Measurements from ENCODE around the gene OR10AG1. TPM values are rescaled to one million over a fixed set of nuclear protein-coding genes. Genes with fewer than 3 reads are reported as not detected.

OR10AG1 gene
- total RNA-seq = not detected

GRCh38 chr11:55969845-55970244 is at the start of gene OR10AG1:
TSS of gene OR10AG1 (minus strand) at chr11:55969945. CDS start at chr11:55969907, 38 bp downstream.
- H3K36me3 Mint-ChIP-seq (ENCODE audit: insufficient read depth in 2 of 2) = no peaks in the 10 kb centered on the region
- H3K27ac Mint-ChIP-seq = no peak within 1 kb of the TSS
- ATAC-seq (replicated peaks in 1 of 2) = no peak
- peaks cover 11% of the 10 kb centered on the region in 2 donors for H3K9me3 Mint-ChIP-seq
- H3K4me1 Mint-ChIP-seq (ENCODE audit: low read depth) = no peaks in the 10 kb centered on the region
- H3K27me3 Mint-ChIP-seq (ENCODE audit: low read depth) = no peaks in the 10 kb centered on the region
- H3K4me3 Mint-ChIP-seq = no peak within 1 kb of the TSS
- no peak for DNase-seq

- Mint-ChIP-seq H3K4me1 (ENCODE audit: low read depth) (no peaks in the 10 kb centered on the region), H3K27ac (no peak overlapping the region), H3K36me3 (ENCODE audit: insufficient read depth in 2 of 2) (peaks cover 0 to 3% of the 10 kb centered on the region in 2 donors), H3K4me3 (no peak overlapping the region), H3K27me3 (ENCODE audit: low read depth) (no peaks in the 10 kb centered on the region), H3K9me3 (peaks cover 2 to 10% of the 10 kb centered on the region in 2 donors)
- ATAC-seq (replicated peaks in 1 of 2) (no peak), DNase-seq (no peak)
These were observed 44.1 kb upstream of the OR10AG1 start for GRCh38 chr11:56013805-56014204.

DNA sequence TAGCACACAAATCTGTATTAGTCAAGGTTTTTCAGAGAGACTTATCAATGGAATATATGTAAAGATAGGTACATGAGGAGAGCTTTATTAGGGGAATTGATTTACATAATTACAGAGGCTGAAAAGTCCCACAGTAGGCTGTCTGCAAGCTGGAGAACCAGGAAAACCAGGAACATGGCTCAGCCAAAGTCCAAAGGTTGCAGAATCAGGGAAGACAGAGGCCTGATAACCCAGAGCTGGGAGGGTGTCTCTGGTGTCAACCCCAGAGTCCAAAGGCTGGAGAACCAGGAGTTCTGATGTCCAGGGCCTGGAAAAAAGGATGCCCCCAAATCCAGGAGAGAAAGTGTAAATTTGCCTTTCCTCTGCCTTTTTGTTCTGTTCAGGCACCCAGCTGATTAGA is 41.0 kb upstream of the OR10AG1 start:
- H3K9me3 Mint-ChIP-seq = peaks cover 0 to 6% of the 10 kb centered on the region in 2 donors
- H3K27me3 Mint-ChIP-seq (ENCODE audit: low read depth) = no peaks in the 10 kb centered on the region
- no peak overlapping the region for H3K27ac Mint-ChIP-seq
- H3K4me3 Mint-ChIP-seq = no peak overlapping the region
- H3K36me3 Mint-ChIP-seq (ENCODE audit: insufficient read depth in 2 of 2) = no peaks in the 10 kb centered on the region
- DNase-seq (no peak), ATAC-seq (replicated peaks in 1 of 2) (no peak)
- H3K4me1 Mint-ChIP-seq (ENCODE audit: low read depth) = no peaks in the 10 kb centered on the region

- Mint-ChIP-seq H3K9me3 (peaks cover 5 to 6% of the 10 kb centered on the region in 2 donors), H3K4me1 (ENCODE audit: low read depth) (no peaks in the 10 kb centered on the region), H3K4me3 (no peak within 1 kb of the TSS), H3K27ac (no peak within 1 kb of the TSS), H3K36me3 (ENCODE audit: insufficient read depth in 2 of 2) (no peaks in the 10 kb centered on the region), H3K27me3 (ENCODE audit: low read depth) (no peaks in the 10 kb centered on the region)
- DNase-seq (no peak), ATAC-seq (replicated peaks in 1 of 2) (no peak)
These were observed 24.8 kb upstream of the OR10AG1 start, which contains the start of gene OR5F1 for GRCh38 chr11:55994525-55994924. TSS of gene OR5F1 (minus strand) at chr11:55994625. CDS start at chr11:55994625, 0 bp downstream.

DNA sequence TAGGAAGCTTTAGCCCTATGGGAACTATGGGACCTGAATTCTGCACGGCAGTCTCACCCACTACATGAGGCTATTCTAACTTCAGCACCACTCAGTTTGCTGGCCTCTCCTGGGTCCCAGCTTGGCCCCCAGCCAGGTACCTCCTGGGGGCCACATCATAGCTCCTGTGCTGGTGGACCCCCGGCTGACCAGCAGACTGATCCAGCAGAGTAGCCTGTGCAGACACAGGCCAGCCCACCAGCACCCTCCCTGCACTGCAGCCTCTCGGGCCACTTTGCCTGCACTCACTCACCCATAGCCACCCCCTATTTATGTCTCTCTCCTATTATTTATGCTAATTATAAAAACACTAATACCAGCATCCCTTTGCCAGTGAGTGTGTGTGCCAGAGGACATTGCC is 1.2 kb upstream of the OR10AG1 start:
- no peaks in the 10 kb centered on the region for H3K36me3 Mint-ChIP-seq (ENCODE audit: insufficient read depth in 2 of 2)
- H3K27me3 Mint-ChIP-seq (ENCODE audit: low read depth) = no peaks in the 10 kb centered on the region
- DNase-seq = no peak
- H3K27ac Mint-ChIP-seq = no peak overlapping the region
- ATAC-seq (replicated peaks in 1 of 2) = no peak
- H3K9me3 Mint-ChIP-seq = peaks cover 10 to 11% of the 10 kb centered on the region in 2 donors
- no peaks in the 10 kb centered on the region for H3K4me1 Mint-ChIP-seq (ENCODE audit: low read depth)
- H3K4me3 Mint-ChIP-seq = no peak overlapping the region

DNA sequence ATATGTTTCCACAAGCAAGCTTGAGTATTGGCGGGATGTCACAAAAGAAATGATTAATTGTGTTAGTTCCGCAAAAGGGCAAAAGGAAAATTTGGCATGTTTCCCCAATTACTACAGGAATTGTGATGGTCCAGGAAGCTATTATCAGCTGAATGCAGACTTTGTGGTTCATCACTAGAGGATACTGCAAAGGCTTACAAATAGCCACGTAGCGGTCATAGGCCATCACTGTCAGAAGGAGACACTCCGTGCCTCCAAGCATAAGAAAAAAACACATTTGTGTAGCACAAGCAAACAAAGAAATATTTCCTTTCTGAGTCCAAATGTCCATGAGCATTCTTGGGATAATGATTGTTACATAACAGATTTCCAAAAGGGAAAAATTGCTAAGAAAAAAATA is 1.8 kb downstream of the OR10AG1 start:
- DNase-seq = no peak
- peaks cover 9 to 10% of the 10 kb centered on the region in 2 donors for H3K9me3 Mint-ChIP-seq
- H3K4me3 Mint-ChIP-seq = no peak overlapping the region
- no peaks in the 10 kb centered on the region for H3K4me1 Mint-ChIP-seq (ENCODE audit: low read depth)
- H3K27me3 Mint-ChIP-seq (ENCODE audit: low read depth) = no peaks in the 10 kb centered on the region
- no peak overlapping the region for H3K27ac Mint-ChIP-seq
- no peak for ATAC-seq (replicated peaks in 1 of 2)
- no peaks in the 10 kb centered on the region for H3K36me3 Mint-ChIP-seq (ENCODE audit: insufficient read depth in 2 of 2)

GRCh38 chr11:55966391-55966790 is 3.4 kb downstream of the OR10AG1 start:
- Mint-ChIP-seq H3K4me3 (no peak overlapping the region), H3K9me3 (peaks cover 4 to 8% of the 10 kb centered on the region in 2 donors), H3K27ac (no peak overlapping the region), H3K36me3 (ENCODE audit: insufficient read depth in 2 of 2) (no peaks in the 10 kb centered on the region), H3K4me1 (ENCODE audit: low read depth) (no peaks in the 10 kb centered on the region), H3K27me3 (ENCODE audit: low read depth) (no peaks in the 10 kb centered on the region)
- DNase-seq (no peak), ATAC-seq (replicated peaks in 1 of 2) (no peak)

DNA sequence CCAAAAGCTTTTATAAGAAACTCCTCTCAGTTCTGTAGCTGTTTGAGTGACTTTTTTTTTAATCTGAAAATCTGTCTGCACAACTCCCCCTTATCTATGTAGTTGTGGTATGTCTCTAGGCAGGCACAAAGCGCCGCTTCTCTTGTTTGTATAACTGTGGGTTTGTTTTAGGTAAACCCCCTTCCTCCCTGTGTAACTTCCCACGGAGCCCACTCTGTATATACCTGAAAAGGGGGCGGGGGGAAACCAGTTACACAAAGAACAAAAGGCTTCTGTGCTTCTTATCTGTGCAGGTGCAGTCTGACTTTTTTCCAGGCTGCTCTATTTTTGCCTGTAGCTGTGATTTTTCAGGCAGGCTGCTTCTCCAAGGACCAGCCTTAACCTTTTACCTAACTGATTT is 13.2 kb downstream of the OR10AG1 start:
- Mint-ChIP-seq H3K9me3 (peaks cover 1 to 3% of the 10 kb centered on the region in 2 donors), H3K4me3 (no peak overlapping the region), H3K4me1 (ENCODE audit: low read depth) (no peaks in the 10 kb centered on the region), H3K27me3 (ENCODE audit: low read depth) (no peaks in the 10 kb centered on the region), H3K36me3 (ENCODE audit: insufficient read depth in 2 of 2) (no peaks in the 10 kb centered on the region), H3K27ac (no peak overlapping the region)
- DNase-seq (no peak), ATAC-seq (replicated peaks in 1 of 2) (no peak)

DNA sequence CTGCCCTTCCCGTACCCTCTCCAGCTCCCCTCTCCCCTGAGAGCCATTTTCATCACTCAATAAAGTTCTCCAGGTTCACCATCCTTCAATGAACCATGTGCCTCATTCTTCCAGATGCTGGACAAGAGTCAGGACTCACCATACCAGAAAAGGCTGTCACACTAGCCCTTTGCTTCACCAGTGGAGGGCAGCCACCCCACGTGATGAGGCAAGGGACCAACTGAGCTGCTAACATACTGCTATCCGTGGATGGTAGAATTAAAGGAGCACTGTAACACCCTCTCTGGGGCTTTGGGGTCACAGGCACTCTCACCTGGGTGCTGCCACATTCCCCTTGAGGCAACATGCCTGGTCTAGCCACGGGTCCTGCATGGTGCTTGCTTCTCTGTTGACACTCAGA is 20.4 kb downstream of the OR10AG1 start:
- Mint-ChIP-seq H3K4me3 (no peak overlapping the region), H3K9me3 (peaks cover 6 to 9% of the 10 kb centered on the region in 2 donors), H3K36me3 (ENCODE audit: insufficient read depth in 2 of 2) (no peaks in the 10 kb centered on the region), H3K27me3 (ENCODE audit: low read depth) (no peaks in the 10 kb centered on the region), H3K27ac (no peak overlapping the region), H3K4me1 (ENCODE audit: low read depth) (no peaks in the 10 kb centered on the region)
- DNase-seq (no peak), ATAC-seq (replicated peaks in 1 of 2) (no peak)

DNA sequence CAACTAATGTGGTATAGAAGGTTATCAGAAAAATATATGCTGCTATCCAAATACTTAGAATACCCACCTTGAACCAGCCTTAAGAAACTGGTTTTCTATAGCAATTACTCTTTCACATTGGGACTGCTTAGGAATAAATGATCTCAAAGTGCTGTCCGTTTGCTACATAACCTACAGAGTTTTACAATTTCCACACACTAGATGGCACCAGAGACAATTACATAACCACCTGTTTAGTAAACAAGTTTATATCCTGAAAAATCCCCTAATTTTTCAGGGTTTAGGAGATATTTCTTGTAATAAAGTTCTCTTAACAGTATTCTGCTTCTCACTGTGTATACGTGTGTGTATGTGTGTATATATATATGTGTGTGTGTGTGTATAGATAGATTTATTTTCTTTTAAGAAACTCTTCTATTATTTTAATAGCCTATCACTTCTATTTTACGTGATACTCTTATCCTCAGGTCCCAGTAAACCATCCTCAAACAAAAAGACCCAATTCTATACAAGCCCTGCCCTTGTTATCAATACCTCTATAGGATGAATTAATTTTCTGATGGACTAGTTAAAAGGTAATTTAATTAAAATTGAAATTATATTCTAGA is 26.9 kb downstream of the OR10AG1 start:
- H3K4me3 Mint-ChIP-seq = no peak overlapping the region
- no peak for ATAC-seq (replicated peaks in 1 of 2)
- no peak for DNase-seq
- H3K4me1 Mint-ChIP-seq (ENCODE audit: low read depth) = no peaks in the 10 kb centered on the region
- H3K36me3 Mint-ChIP-seq (ENCODE audit: insufficient read depth in 2 of 2) = no peaks in the 10 kb centered on the region
- H3K9me3 Mint-ChIP-seq = no peaks in the 10 kb centered on the region
- no peaks in the 10 kb centered on the region for H3K27me3 Mint-ChIP-seq (ENCODE audit: low read depth)
- no peak overlapping the region for H3K27ac Mint-ChIP-seq

GRCh38 chr11:55936300-55936699 is 33.4 kb downstream of the OR10AG1 start, which contains the start of gene OR5I1:
TSS of gene OR5I1 (minus strand) at chr11:55936400. CDS start at chr11:55936400, 0 bp downstream.
- no peaks in the 10 kb centered on the region for H3K27me3 Mint-ChIP-seq (ENCODE audit: low read depth)
- H3K36me3 Mint-ChIP-seq (ENCODE audit: insufficient read depth in 2 of 2) = no peaks in the 10 kb centered on the region
- DNase-seq (no peak), ATAC-seq (replicated peaks in 1 of 2) (no peak)
- no peaks in the 10 kb centered on the region for H3K4me1 Mint-ChIP-seq (ENCODE audit: low read depth)
- no peak within 1 kb of the TSS for H3K27ac Mint-ChIP-seq
- H3K9me3 Mint-ChIP-seq = peaks cover 2 to 3% of the 10 kb centered on the region in 2 donors
- no peak within 1 kb of the TSS for H3K4me3 Mint-ChIP-seq

DNA sequence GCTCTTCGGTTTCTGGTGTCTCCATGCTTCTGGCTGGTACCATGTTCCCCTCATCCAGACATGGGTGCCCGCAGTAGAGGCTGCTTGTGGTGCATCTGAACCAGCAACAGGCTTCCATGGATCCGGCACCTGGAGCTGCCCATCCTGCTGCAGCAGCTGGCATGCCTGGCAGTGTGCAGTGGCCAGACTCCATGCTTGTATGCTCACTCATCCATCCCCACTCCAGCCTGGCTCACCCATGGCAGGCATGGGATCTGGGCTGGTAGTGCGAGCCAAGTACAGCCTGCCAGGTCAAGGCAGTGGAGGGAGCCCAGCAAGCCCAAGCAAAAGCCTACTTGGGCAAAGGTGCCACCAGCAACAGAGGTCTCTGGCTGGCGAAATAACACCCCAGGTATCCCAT is 49.2 kb downstream of the OR10AG1 start:
- Mint-ChIP-seq H3K4me1 (ENCODE audit: low read depth) (no peaks in the 10 kb centered on the region), H3K4me3 (no peak overlapping the region), H3K36me3 (ENCODE audit: insufficient read depth in 2 of 2) (no peaks in the 10 kb centered on the region), H3K27ac (no peak overlapping the region), H3K9me3 (peaks cover 1 to 2% of the 10 kb centered on the region in 2 donors), H3K27me3 (ENCODE audit: low read depth) (no peaks in the 10 kb centered on the region)
- ATAC-seq (replicated peaks in 1 of 2) (no peak), DNase-seq (no peak)

Measured in activated T-cell treated with anti-CD3 and anti-CD28 coated beads, Interleukin-2, amount 50 U/mL, for 72 hours (primary cell).